ENCODE results near the gene GALNT17. TPM values are rescaled to one million over a fixed set of nuclear protein-coding genes. Genes with fewer than 3 reads are reported as not detected.

Gene GALNT17
- total RNA-seq, 1 donor from 2014 or later = 95.3 TPM

- TF ChIP-seq CTCF (IDR thresholded peaks at IDR 0.05; ENCODE audit: borderline replicate concordance) = no peak
- Histone ChIP-seq H3K36me3 (no peaks in the 10 kb centered on the region), H3K4me1 (peaks cover 18% of the 10 kb centered on the region), H3K9me3 (replicated peaks) (peaks cover 30% of the 10 kb centered on the region), H3K4me3 (no peak overlapping the region), H3K27me3 (ENCODE audit: low read depth) (no peaks in the 10 kb centered on the region), H3K27ac (replicated peaks) (peak overlapping the region; percentile 60)
- intact Hi-C loops (cut with micrococcal nuclease) = no loop called here
- DNase-seq = no peak
These were observed 517.9 kb downstream of the GALNT17 start for GRCh38 chr7:71649812-71650211.

GRCh38 chr7:71650653-71651337 lies 518.9 kb downstream of the GALNT17 start:
- H3K9me3 ChIP-seq (replicated peaks) = peaks cover 20% of the 10 kb centered on the region
- no peaks in the 10 kb centered on the region for H3K27me3 ChIP-seq (ENCODE audit: low read depth)
- no peak overlapping the region for H3K4me3 ChIP-seq
- intact Hi-C loops (cut with micrococcal nuclease) = no loop called here
- H3K36me3 ChIP-seq = no peaks in the 10 kb centered on the region
- peaks cover 18% of the 10 kb centered on the region for H3K4me1 ChIP-seq
- TF ChIP-seq CTCF (IDR thresholded peaks at IDR 0.05; ENCODE audit: borderline replicate concordance) = no peak
- peak overlapping the region; percentile 60 for H3K27ac ChIP-seq (replicated peaks)
- DNase-seq = no peak

GRCh38 chr7:71652510-71652909 lies 520.6 kb downstream of the GALNT17 start:
- Histone ChIP-seq H3K27ac (replicated peaks) (no peak overlapping the region), H3K36me3 (no peaks in the 10 kb centered on the region), H3K9me3 (replicated peaks) (peaks cover 20% of the 10 kb centered on the region), H3K27me3 (ENCODE audit: low read depth) (no peaks in the 10 kb centered on the region), H3K4me3 (no peak overlapping the region), H3K4me1 (peaks cover 18% of the 10 kb centered on the region)
- intact Hi-C loops (cut with micrococcal nuclease) = no loop called here
- TF ChIP-seq CTCF (IDR thresholded peaks at IDR 0.05; ENCODE audit: borderline replicate concordance) = no peak
- DNase-seq = no peak

- Histone ChIP-seq H3K9me3 (replicated peaks) (no peaks in the 10 kb centered on the region), H3K27me3 (ENCODE audit: low read depth) (no peaks in the 10 kb centered on the region), H3K4me1 (peaks cover 32% of the 10 kb centered on the region), H3K4me3 (no peak overlapping the region), H3K27ac (replicated peaks) (no peak overlapping the region), H3K36me3 (no peaks in the 10 kb centered on the region)
- TF ChIP-seq CTCF (IDR thresholded peaks at IDR 0.05; ENCODE audit: borderline replicate concordance) = no peak
- intact Hi-C loops (cut with micrococcal nuclease) = no loop called here
- DNase-seq = no peak
These were observed 525.4 kb downstream of the GALNT17 start for GRCh38 chr7:71657386-71657785.

GRCh38 chr7:71659622-71660021 lies 527.7 kb downstream of the GALNT17 start:
- TF ChIP-seq CTCF (IDR thresholded peaks at IDR 0.05; ENCODE audit: borderline replicate concordance) = no peak
- intact Hi-C loops (cut with micrococcal nuclease) = no loop called here
- peak overlapping the region; percentile 75 for H3K27ac ChIP-seq (replicated peaks)
- H3K9me3 ChIP-seq (replicated peaks) = peaks cover 3% of the 10 kb centered on the region
- H3K4me1 ChIP-seq = peaks cover 33% of the 10 kb centered on the region
- peak; percentile 42 for DNase-seq
- no peaks in the 10 kb centered on the region for H3K27me3 ChIP-seq (ENCODE audit: low read depth)
- H3K4me3 ChIP-seq = no peak overlapping the region
- no peaks in the 10 kb centered on the region for H3K36me3 ChIP-seq
